Sciatic nerve (tissue), 2 donors: ENCODE measurements around the gene CD209. TPM values are rescaled to one million over a fixed set of nuclear protein-coding genes. Genes with fewer than 3 reads are reported as not detected.

Source experiments
- ATAC-seq: fragments of 200-7000 bp; cut with Tn5 transposase; one replicate; pipeline ENCODE4 v1.9.1; 2020; ENCODE audit warnings: mild to moderate bottlenecking, moderate library complexity
- DNase-seq: peaks from one replicate; pipeline ENCODE4 v3.0.0-alpha.2; 2020; ENCODE audit warnings: low spot score
- intact Hi-C: fragments of 100-400 bp; cut with DNase I; formaldehyde crosslinking; loops from one replicate; pipeline ENCODE4 v1.14.2; 2022
- total RNA-seq: library from RNA; stranded (reverse); fragmentation: NEBNext Ultra II Directional; extraction: Animal tissue kit (Norgen Biotek cat#: 25700); gene quantifications from one replicate; pipeline ENCODE4 v1.2.1, GENCODE V29; 2021
- donor health status: DM: no; HTN: no; CAD: no.
- donor health status: DM: no; HTN: no; CAD: no.

The CD209 gene
- total RNA-seq, 1 donor from 2014 or later: 20.1 TPM

DNA sequence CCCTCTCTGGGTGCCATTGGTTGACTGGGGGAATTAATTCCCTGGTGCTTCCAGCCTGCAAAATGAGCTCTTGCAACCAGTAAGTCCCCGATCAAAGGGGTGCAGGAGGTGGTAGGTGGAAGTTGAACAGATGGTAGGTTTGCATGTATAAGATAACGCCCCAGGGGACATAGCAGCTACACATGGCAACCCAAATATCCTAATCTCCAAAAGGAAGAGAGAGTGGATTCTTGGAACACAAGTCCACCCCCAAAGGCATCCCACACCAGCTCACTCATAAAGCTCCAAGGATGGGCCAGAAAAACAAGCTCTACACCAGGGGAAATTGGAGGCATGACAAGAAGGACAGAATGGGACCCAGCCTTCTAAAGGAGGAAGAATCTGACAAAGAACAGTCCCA lies 4.8 kb downstream of the CD209 start:
- no peak for DNase-seq
- intact Hi-C loops: no loop called here
- no peak for ATAC-seq

DNA sequence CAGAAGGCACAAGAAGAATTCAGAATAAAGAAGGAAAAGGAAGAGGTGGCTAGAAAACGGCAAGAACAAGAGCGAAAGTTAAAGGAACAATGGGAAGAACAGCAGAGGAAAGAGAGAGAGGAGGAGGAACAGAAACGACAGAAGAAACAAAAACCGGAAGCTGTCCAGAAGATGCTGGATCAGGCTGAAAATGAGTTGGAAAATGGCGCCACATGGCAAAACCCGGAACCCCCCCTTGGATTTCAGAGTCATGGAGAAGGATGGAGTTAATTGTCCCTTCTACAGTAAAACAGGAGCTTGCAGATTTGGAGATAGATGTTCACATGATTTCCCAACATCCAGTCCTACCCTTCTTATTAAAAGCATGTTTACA lies 6.7 kb downstream of the CD209 start:
- ATAC-seq (no peak), DNase-seq (no peak)
- intact Hi-C loops: no loop called here

DNA sequence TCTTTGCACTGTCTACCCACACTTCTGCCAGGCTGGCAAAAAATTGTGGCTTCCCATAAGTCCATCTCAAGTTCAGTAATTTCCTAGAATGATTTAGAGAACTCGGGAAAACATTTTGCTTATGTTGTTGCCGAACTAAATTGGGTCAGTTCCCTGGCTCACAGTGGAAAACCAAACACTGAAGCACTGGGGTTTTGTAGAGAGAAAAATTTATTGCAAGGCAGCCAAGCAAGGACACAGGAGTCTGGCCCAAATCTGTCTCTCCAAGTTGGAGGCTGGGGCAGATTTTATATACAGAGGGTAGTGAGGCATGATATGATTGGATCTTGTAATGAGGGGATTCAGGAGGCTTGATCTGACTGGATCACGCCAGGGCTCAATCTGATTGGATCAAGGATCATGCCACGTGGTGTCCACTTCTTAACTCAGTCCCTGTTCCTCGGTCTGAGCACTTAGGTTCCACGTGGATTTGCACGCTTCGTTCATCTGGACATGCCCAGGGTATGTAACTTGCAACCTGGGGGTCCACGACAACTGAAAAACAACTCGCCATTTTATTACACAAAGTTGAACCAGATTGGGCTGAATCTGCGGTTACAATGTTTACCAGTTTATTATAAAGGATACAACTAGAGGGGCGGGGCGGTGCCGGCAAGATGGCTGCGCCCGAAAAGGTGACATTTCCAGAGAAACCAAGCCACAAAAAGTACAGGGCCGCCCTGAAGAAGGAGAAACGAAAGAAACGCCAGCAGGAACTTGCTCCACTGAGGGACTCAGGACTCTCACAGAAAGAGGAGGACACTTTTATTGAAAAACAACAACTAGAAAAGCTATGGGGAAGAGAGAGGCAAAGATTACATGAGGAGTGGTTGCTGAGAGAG lies 7.3 kb downstream of the CD209 start:
- no peak for DNase-seq
- intact Hi-C loops: no loop called here
- no peak for ATAC-seq

DNA sequence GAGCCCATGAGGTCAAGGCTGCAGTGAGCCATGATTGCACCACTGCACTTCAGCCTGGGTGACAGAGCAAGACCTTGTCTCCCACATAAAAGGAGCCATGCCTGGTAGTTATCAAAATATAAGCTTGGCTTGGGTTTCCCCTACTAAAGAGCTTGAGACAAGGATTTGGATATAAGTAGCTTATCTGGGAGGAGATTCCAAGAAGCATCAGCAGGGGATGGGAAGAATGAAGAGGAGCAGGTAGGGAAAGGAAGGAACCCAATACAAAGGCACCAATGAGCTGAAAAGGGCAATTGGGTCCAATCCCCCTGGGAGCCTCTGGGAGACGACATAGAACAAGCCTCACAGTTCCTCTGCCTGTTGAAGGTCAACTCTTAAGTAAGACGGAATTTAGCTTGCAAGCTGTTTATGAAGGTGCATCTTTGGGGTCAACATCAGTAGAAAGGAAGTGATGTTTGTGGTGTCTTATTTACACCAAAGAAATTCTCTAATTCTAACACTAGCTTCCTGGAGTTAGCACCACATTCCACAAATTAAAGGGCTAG lies 8.1 kb downstream of the CD209 start:
- DNase-seq: no peak
- intact Hi-C loops: no loop called here
- no peak for ATAC-seq

DNA sequence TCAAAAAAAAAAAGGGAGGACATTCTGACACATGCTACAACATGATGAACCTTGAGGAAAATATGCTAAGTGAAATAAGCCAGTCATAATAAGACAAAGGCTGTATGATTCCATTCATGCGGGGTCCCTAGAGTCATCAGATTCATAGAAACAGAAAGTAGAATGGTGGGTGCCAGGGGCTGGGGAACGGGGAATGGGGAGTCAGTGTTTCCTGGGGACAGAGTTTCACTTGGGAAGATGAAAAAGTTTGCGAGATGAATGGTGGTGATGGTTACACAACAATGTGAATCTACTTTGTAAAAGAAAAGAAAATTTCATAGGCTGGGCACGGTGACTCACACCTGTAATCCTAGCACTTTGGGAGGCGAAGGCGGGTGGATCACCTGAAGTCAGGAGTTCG lies 9.3 kb downstream of the CD209 start:
- DNase-seq: no peak
- no peak for ATAC-seq
- intact Hi-C loops: no loop called here

DNA sequence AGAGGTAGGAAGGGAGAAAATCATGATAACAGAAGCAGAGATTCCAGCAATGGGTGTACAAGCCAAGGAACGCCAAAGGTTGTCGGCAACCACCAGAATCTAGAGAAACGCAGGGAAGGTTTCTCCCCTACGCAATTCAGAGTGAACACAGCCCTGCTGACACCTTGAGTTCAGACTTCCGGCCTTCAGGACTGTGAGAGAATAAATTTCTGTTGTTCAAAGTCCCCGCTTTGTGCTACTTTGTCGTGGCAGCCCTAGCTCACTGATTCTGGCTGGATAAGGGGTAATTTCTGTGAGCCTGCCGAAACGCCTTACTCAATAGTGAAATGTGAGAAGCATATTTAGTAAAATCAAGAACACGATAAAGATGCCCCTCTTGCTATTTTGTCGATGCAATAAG lies 10.1 kb downstream of the CD209 start:
- ATAC-seq (no peak), DNase-seq (no peak)
- intact Hi-C loops: no loop called here

DNA sequence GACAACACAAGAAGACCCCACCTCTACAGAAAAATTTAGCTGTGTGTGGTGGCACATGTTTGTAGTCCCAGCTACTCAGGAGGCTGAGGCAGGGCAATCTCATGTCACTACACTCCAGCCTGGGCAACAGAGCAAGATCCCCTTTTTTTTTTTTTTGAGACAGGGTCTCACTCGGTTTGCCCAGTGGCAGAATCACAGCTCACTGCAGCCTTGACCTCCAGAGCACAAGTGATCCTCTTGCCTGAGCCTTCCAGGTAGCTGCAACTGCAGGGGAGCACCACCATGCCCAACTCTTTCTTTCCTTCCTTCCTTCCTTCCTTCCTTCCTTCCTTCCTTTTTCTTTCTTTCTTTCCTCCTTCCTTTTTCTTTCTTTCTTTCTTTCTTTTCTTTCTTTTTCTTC lies 11.2 kb downstream of the CD209 start:
- ATAC-seq (no peak), DNase-seq (no peak)
- intact Hi-C loops: no loop called here

DNA sequence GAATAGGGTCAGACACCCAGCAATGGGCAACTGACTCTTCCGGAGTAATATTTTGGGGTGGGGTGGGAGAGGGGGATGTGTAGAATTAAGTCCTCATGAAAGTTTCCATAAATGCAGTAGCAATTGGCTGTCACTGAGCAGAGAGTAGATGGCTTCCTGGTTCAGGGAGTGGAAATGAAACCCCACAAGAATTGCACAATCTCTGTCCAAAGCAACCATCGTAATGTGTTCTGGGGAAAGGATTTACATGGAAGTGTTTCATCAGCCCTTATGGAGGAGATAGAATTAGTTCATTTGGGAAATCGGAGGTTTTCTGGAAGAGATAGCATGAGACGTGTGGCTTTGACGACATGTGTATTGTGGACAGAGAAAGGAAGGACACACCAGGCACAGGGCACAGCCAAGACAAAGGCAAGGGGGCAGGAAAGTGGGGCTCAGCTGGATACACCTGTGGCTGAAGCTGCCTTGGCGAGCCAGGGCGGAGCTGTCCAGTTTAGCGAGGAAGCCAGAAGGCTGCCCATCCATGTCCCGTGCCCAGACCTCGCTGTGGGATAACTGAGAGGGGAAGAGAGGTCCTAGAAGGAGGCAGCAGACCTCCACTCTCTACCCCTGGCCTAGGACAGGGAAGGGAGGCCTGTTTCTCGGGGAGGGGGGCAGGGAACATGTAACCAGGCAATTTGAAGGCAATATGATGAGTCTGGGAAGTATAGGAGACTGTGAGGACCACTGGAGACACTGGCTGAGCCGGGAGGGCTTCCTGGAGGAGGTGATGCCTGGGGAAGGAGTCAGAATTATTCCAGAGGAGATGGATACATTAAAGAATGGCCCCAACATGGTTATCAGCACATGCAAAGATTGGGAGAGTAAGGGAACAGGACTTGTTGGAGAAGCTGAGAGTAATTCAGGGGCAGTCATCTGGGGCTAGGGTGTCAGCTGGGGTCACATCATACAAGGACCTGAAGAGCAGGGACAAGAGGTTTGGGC lies 12.8 kb downstream of the CD209 start:
- DNase-seq (no peak), ATAC-seq (peak; percentile 55)
- intact Hi-C loops: no loop called here

DNA sequence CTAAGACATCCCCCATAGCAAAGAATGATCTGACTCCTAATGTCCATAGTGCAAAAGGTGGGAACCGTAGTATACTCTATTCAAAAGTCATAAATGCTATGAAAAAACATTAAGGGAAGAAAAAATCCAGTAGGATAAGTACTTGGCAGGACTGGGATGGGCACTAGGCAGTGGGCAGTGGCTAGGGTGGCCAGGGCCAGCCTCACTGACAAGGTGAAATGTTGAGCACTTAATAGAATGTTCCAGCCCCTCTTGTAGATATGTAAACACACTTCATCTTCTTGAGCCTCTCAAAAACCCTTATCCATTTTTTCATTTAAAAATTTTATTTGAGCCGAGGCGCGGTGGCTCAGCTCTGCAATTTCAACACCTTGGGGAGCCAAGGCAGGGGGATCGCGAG lies 14.0 kb downstream of the CD209 start:
- intact Hi-C loops: no loop called here
- DNase-seq: no peak
- ATAC-seq: no peak

DNA sequence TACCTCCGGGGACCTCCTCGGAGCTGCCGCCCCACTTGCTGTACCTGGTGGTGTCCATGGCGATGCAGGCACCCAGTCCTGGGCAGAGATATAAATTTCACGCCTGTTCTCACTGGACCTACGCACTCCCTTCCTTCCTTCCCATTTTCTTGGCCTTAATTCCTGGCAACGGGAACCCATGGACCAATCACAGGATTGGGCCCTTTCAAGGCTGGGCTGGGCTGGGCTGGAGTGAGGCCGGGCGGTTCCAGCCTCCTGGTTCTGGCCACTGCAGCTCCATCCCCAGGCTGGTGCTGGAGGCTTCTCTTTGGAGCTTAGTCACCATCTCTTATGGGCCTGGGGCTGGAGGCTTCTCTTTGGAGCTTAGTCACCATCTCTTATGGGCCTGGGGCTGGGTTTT lies 15.3 kb downstream of the CD209 start, which contains the start of gene CLEC4G:
CLEC4G (minus strand) TSS at position 66 of the 400 bp plus-strand sequence; CDS start at position 58, 8 bp downstream.
- no peak for ATAC-seq
- intact Hi-C loops: no loop called here

DNA sequence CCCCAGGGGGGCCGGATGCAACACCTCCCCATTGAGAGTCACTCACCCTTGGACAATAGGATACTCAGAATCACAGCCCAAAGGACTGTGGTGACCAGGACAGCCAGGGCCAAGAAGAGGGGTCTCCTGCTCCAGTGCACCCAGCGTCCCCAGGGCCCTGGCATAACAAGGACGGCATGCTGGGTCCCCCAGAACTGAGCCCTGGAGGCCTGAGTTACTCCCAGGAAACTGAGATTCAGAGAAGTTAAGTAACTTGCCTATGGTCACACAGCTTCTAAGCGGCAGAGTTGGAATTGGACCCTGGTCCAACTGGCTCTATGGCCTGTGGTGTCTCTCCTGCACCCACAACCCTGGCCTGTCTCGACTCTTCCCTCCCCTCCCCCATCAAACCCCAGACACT lies 15.7 kb downstream of the CD209 start:
- intact Hi-C loops: no loop called here
- ATAC-seq (no peak), DNase-seq (no peak)

More for the DNA sequence above, 15.3 kb downstream of the CD209 start, which contains the start of gene CLEC4G:
- no peak for DNase-seq

DNA sequence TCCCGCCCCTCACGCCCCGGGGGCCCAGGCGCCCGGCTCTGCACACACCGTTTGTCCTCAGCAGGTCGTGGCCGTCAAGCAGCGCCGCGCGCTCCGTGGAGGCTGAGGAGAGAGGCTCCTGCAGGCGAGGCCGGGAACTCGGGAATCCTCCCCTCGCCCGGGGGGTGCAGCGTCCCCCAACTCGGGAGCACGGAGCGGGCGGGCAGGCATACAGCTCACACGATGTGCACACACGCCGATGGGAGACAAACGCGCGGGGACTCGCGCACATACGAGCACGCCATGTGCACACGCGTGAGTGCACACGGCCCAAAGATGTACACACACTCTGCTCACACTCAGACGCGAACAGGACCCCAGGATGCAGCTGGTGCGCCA lies 16.1 kb downstream of the CD209 start:
- no peak for ATAC-seq
- no peak for DNase-seq
- intact Hi-C loops: no loop called here

DNA sequence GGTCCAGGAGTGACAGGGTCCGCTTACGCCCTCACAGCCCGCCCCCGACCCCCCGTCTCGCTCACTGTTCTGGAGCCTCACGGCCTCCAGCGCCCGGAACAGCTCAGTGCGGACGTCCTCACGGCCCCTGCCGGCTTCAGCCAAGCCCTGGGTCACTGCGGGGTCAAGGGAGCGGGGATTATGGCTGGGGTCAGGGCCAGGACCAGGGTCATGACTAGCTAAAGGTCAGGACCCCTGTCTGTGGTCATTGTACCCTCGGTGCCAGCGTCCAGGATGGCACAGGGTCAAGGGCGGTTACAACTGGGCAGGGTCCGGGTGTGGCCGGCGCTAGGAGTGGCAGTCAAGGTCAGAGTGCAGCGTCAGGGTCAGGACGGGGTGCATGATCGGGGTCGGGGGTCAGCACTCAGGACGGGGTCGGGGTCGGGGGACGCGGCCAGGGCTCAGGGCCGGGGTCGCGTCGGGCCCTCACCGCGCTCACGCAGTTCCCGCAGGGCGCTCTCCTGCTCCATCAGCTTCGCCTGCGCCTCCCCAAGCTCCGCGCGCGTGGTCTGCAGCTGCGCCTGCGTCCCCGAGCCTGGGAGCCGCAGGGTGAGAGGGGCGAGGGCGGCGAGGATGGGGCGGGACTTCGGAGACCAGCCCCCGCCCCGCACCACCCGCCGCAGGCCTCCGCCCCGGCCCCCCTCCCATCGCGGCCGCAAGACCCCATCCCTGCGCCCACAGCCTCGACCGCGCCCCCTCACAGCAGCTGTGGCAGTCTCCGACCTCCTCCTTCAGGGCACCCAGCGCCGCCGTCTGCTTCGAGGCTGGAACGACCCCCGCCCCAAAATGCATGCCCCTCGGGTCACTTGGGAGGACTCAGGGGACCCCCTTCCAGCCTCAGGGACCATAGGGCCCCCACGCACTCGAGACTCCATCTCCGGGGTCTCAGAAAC lies 16.8 kb downstream of the CD209 start:
- ATAC-seq (peak; percentile 32), DNase-seq (no peak)
- intact Hi-C loops: no loop called here

DNA sequence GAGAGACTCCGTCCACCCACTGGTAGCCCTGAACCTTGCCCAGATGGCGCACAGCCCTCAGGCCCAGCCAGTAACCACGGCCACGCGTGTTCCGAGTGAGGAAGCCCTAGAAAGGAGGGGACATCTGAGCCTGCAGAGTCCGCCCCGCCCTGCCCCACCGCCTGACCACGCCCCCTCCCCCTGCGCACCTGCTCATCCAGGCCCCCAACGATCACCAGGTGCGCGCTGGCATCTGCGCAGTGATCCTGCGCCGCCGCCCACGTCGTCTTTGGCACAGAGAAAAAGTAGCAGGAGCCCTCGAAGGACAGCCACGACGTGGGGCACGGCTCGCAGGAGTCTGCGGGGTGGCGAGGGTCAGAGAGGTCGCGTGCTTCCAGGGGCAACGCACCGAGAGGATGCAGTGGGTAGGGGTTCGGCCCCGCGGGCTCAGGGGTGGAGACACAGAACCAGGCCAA lies 17.5 kb downstream of the CD209 start:
- intact Hi-C loops: no loop called here
- DNase-seq: no peak
- ATAC-seq: no peak

DNA sequence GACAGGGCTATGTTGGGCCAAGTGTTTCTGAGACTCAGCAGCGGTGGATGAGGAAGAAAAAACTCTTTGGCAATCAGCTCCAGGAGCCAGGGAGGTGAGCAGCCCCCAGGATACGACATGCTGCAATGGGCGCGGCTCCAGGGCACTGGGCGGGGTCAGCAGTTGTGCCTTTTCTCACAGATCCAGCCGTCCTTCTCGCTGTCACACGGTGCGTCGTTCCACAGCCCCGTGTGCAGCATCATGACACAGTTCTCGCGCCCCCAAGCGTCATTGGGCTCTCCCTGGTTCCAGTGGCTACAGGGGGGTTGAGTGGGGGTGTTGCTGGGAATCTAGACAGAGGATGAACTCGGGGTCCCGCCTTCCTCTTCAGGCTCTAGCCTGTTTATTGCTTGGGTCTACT lies 18.1 kb downstream of the CD209 start:
- DNase-seq: no peak
- no peak for ATAC-seq
- intact Hi-C loops: no loop called here

DNA sequence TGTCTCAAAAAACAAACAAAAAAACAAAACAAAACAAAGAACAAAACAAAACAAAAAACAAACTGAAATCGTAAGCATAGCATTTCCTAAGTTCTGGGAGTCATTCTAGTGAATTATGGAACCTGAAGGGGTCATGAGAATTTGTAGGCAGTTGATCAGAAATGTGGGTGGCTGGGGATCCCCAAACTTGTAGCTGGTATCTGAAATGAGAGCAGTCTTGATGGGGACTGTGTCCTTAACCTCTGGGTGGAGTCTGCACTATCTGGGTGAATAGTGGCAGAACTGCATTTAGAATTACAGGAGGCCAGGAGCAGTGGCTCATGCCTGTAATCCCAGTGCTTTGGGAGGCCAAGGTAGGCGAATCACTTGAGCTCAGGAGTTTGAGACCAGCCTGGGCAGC lies 21.5 kb downstream of the CD209 start:
- intact Hi-C loops: no loop called here
- ATAC-seq (no peak), DNase-seq (no peak)

DNA sequence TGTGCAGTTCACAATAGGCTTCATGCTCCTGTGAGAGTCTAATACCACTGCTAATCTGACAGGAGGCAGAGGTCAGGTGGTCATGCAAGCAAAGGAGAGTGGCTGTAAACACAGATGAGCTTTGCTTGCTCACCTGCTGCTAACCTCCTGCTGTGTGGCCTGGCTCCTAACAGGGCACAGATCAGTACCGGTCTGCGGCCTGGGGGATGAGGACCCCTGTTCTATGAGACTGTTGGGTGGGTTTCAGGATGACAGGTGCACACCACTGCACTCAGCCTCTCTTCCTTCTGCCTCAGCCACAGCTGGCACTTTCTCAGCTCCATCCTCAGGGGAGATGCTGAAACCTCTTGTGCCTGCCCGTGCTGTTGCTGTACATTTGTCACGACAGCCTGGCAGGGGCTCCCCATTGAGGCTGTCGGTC lies 25.1 kb downstream of the CD209 start:
- DNase-seq (no peak), ATAC-seq (no peak)
- intact Hi-C loops: no loop called here

DNA sequence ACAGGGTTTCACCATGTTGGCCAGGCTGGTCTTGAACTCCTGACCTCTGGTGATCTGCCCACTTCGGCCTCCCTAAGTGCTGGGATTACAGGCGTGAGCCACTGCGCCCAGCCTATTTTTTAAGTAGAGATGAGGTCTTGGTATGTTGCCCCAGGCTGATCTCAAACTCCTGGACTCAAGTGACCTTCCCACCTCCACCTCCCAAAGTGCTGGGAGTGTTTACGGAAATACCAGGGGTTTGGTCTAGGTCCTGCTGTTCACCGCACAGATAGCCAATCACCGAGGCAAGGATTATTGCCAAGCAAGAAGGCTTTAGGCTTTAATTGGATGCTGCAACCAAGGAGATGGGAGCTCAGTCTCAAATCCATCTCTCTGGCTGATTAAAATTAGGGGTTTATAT lies 27.0 kb downstream of the CD209 start:
- intact Hi-C loops: no loop called here
- ATAC-seq: no peak
- DNase-seq: no peak

DNA sequence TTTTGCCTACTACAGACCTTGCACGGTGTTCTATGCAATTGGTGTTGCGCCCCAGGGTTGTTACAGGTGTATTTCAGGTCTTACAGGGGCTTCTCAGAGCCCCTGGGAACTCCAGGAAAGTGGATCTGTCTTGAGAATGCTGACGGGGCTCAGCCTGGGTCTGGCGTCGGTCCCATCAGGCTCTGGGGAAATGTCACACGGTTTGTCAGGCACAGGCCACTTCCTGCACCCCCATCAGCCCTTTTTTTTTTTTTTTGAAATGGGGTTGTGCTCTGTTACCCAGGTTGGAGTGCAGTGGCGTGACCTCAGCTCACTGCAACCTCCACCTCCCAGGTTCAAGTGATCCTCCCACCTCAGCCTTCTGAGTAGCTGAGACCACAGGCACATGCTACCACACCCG lies 28.7 kb downstream of the CD209 start:
- intact Hi-C loops: no loop called here
- no peak for ATAC-seq
- DNase-seq: no peak
